BJ (cell line): ENCODE data around the gene LCN6. TPM values are rescaled to one million over a fixed set of nuclear protein-coding genes. Genes with fewer than 3 reads are reported as not detected.
"Not testable (repeated sequence)": the region's sequence is repeated elsewhere in the genome, so short reads cannot be mapped to it uniquely, and the experiment has no call there.

Experiments used
- CTCF ChIA-PET: fragments of 350-600 bp; formaldehyde crosslinking; extraction: SDS; loops from one replicate; lab custom pipeline; 2021; ENCODE audit warnings: antibody characterized with exemption, inconsistent platforms; lab: Yijun Ruan, JAX
- POLR2A ChIA-PET: fragments of 300-600 bp; sonication (Branson Sonifier 250); formaldehyde crosslinking; extraction: SDS; loops from one replicate; lab custom pipeline; 2021; ENCODE audit warnings: antibody characterized with exemption; lab: Charles Lee
- DNase-seq: peaks from one replicate; pipeline ENCODE4 v3.0.0-alpha.2; 2011; ENCODE audit warnings: low read depth
- H3K27me3 ChIP-seq: 2 replicates; pipeline ENCODE4 v1.6.0; 2011; ENCODE audit warnings: low read length; ENCODE audit not compliant: control insufficient read depth, insufficient read depth
- H3K36me3 ChIP-seq: 2 replicates; pipeline ENCODE4 v1.5.1; 2011; ENCODE audit warnings: low read length; ENCODE audit not compliant: control insufficient read depth, insufficient read depth
- H3K4me3 ChIP-seq: 2 replicates; pipeline ENCODE4 v1.5.1; 2011; ENCODE audit warnings: low read depth, mild to moderate bottlenecking, control low read depth, low read length
- CTCF ChIP-seq: IDR thresholded peaks from 2 replicates; pipeline ENCODE4 v1.5.1; 2011; ENCODE audit warnings: low read depth, mild to moderate bottlenecking, control low read depth, inconsistent platforms, low read length, moderate library complexity; ENCODE audit not compliant: insufficient read depth
- polyA plus RNA-seq: library from polyadenylated mRNA; depleted of rRNA; stranded (reverse); fragments of >200 nt; gene quantifications from 2 replicates; pipeline ENCODE4 v1.2.3, GENCODE V29; 2011

The LCN6 gene
- polyA plus RNA-seq, 1 experiment: not detected

GRCh38 chr9:136757328-136757727 is 9.0 kb upstream of the LCN6 start:
- no peak for DNase-seq
- TF ChIP-seq CTCF: no peak
- POLR2A ChIA-PET: no interaction called here

GRCh38 chr9:136756836-136757235 is 8.5 kb upstream of the LCN6 start:
- no peak for TF ChIP-seq CTCF
- Histone ChIP-seq H3K27me3 (0 out of 2 replicates have a peak, but pooled peaks cover under 1% of the 10 kb centered on the region), H3K36me3 (no peaks in the 10 kb centered on the region), H3K4me3 (no peak overlapping the region)
- POLR2A ChIA-PET: no interaction called here
- DNase-seq: no peak
- CTCF ChIA-PET: no interaction called here

More at GRCh38 chr9:136757328-136757727, 9.0 kb upstream of the LCN6 start:
- CTCF ChIA-PET: interaction anchor here (0.9 to 1.0 kb wide), 2 partner anchors 20 to 37 kb away, joined by 3 to 4 read pairs; no protein-coding TSS in a partner anchor
- H3K4me3 ChIP-seq: no peak overlapping the region
- H3K36me3 ChIP-seq: no peaks in the 10 kb centered on the region
- no peaks in the 10 kb centered on the region for H3K27me3 ChIP-seq

- Histone ChIP-seq H3K4me3 (no peak overlapping the region), H3K27me3 (peaks cover 5% of the 10 kb centered on the region; the same call in 1 of the 2 replicates), H3K36me3 (no peaks in the 10 kb centered on the region)
- ChIA-PET POLR2A (no interaction called here), CTCF (no interaction called here)
- DNase-seq: no peak
- TF ChIP-seq CTCF: no peak
These were observed 7.8 kb upstream of the LCN6 start for GRCh38 chr9:136756134-136756438.

- DNase-seq, CTCF ChIA-PET, POLR2A ChIA-PET, H3K36me3 ChIP-seq, H3K27me3 ChIP-seq, H3K4me3 ChIP-seq: not testable (repeated sequence)
These were observed 7.2 kb upstream of the LCN6 start for GRCh38 chr9:136755302-136756133.

GRCh38 chr9:136754626-136755301 is 6.4 kb upstream of the LCN6 start:
- Histone ChIP-seq H3K4me3 (no peak overlapping the region), H3K27me3 (peaks cover 6% of the 10 kb centered on the region; the same call in 1 of the 2 replicates), H3K36me3 (no peaks in the 10 kb centered on the region)
- ChIA-PET CTCF (no interaction called here), POLR2A (no interaction called here)
- no peak for DNase-seq
- no peak for TF ChIP-seq CTCF
